ENCODE measurements around the gene SOX10.

Gene SOX10

GRCh38 chr22:38026130-38027111 is 42.1 kb upstream of the SOX10 start:
- no peaks in the 10 kb centered on the region for H3K36me3 ChIP-seq (ENCODE audit: insufficient read depth, low read length)
- H2AFZ ChIP-seq (ENCODE audit: low read depth, low read length), result no peak overlapping the region
- H3K79me2 ChIP-seq (ENCODE audit: insufficient read depth, low read length), result no peaks in the 10 kb centered on the region
- no peak overlapping the region for H3K4me2 ChIP-seq (ENCODE audit: insufficient read depth, low read length)
- no peaks in the 10 kb centered on the region for H3K4me1 ChIP-seq (ENCODE audit: insufficient read depth, low read length)
- H4K20me1 ChIP-seq (ENCODE audit: insufficient read depth, low read length), result 0 out of 2 replicates have a peak, but pooled peaks cover 2% of the 10 kb centered on the region
- no peaks in the 10 kb centered on the region for H3K9me3 ChIP-seq (ENCODE audit: insufficient read depth, low read length, severe bottlenecking)
- DNase-seq (no peak), ATAC-seq (ENCODE audit: insufficient read depth, low read depth) (no peak)
- H3K9ac ChIP-seq (ENCODE audit: low read depth, low read length), result no peak overlapping the region
- TF ChIP-seq CTCF (IDR thresholded peaks at IDR 0.05; ENCODE audit: borderline replicate concordance, extremely low read depth, low read length, poor library complexity, severe bottlenecking) (no peak), EZH2 (IDR thresholded peaks at IDR 0.05; ENCODE audit: borderline replicate concordance, low read depth, low read length, severe bottlenecking) (no peak)
- H3K27ac ChIP-seq (ENCODE audit: low read length), result no peak overlapping the region
- no peak overlapping the region for H3K4me3 ChIP-seq (ENCODE audit: low read depth in 1 of 2, low read length in 2 of 2)
- no peaks in the 10 kb centered on the region for H3K27me3 ChIP-seq (ENCODE audit: insufficient read depth, low read length, poor library complexity)

- H3K4me3 ChIP-seq (ENCODE audit: low read depth in 1 of 2, low read length in 2 of 2), result no peak overlapping the region
- H3K4me1 ChIP-seq (ENCODE audit: insufficient read depth, low read length), result no peaks in the 10 kb centered on the region
- H3K36me3 ChIP-seq (ENCODE audit: insufficient read depth, low read length), result no peaks in the 10 kb centered on the region
- no peaks in the 10 kb centered on the region for H3K27me3 ChIP-seq (ENCODE audit: insufficient read depth, low read length, poor library complexity)
- no peak for ATAC-seq (ENCODE audit: insufficient read depth, low read depth)
- no peak overlapping the region for H3K27ac ChIP-seq (ENCODE audit: low read length)
- H3K4me2 ChIP-seq (ENCODE audit: insufficient read depth, low read length), result no peak overlapping the region
- H4K20me1 ChIP-seq (ENCODE audit: insufficient read depth, low read length), result no peaks in the 10 kb centered on the region
- H3K9me3 ChIP-seq (ENCODE audit: insufficient read depth, low read length, severe bottlenecking), result no peaks in the 10 kb centered on the region
- TF ChIP-seq CTCF (IDR thresholded peaks at IDR 0.05; ENCODE audit: borderline replicate concordance, extremely low read depth, low read length, poor library complexity, severe bottlenecking) (no peak), EZH2 (IDR thresholded peaks at IDR 0.05; ENCODE audit: borderline replicate concordance, low read depth, low read length, severe bottlenecking) (no peak)
- no peak overlapping the region for H2AFZ ChIP-seq (ENCODE audit: low read depth, low read length)
- no peak overlapping the region for H3K9ac ChIP-seq (ENCODE audit: low read depth, low read length)
- H3K79me2 ChIP-seq (ENCODE audit: insufficient read depth, low read length), result no peaks in the 10 kb centered on the region
- no peak for DNase-seq
Observed at GRCh38 chr22:38025514-38025913, 41.2 kb upstream of the SOX10 start.

GRCh38 chr22:38023045-38023444 is 38.7 kb upstream of the SOX10 start:
- no peaks in the 10 kb centered on the region for H3K27me3 ChIP-seq (ENCODE audit: insufficient read depth, low read length, poor library complexity)
- ATAC-seq (ENCODE audit: insufficient read depth, low read depth), result no peak
- no peak overlapping the region for H3K9ac ChIP-seq (ENCODE audit: low read depth, low read length)
- no peak overlapping the region for H3K4me3 ChIP-seq (ENCODE audit: low read depth in 1 of 2, low read length in 2 of 2)
- H3K4me2 ChIP-seq (ENCODE audit: insufficient read depth, low read length), result no peak overlapping the region
- H2AFZ ChIP-seq (ENCODE audit: low read depth, low read length), result no peak overlapping the region
- no peaks in the 10 kb centered on the region for H4K20me1 ChIP-seq (ENCODE audit: insufficient read depth, low read length)
- TF ChIP-seq CTCF (IDR thresholded peaks at IDR 0.05; ENCODE audit: borderline replicate concordance, extremely low read depth, low read length, poor library complexity, severe bottlenecking) (no peak), EZH2 (IDR thresholded peaks at IDR 0.05; ENCODE audit: borderline replicate concordance, low read depth, low read length, severe bottlenecking) (no peak)
- no peaks in the 10 kb centered on the region for H3K4me1 ChIP-seq (ENCODE audit: insufficient read depth, low read length)
- H3K79me2 ChIP-seq (ENCODE audit: insufficient read depth, low read length), result no peaks in the 10 kb centered on the region
- DNase-seq, result no peak
- H3K9me3 ChIP-seq (ENCODE audit: insufficient read depth, low read length, severe bottlenecking), result no peaks in the 10 kb centered on the region
- H3K27ac ChIP-seq (ENCODE audit: low read length), result no peak overlapping the region
- no peaks in the 10 kb centered on the region for H3K36me3 ChIP-seq (ENCODE audit: insufficient read depth, low read length)
